Measurements from ENCODE around the gene ITSN2. TPM values are rescaled to one million over a fixed set of nuclear protein-coding genes. Genes with fewer than 3 reads are reported as not detected.
"Not testable (repeated sequence)": the region's sequence is repeated elsewhere in the genome, so short reads cannot be mapped to it uniquely, and the experiment has no call there.

The ITSN2 gene
- 47.9 and 58.4 TPM in 2 replicates for total RNA-seq

DNA sequence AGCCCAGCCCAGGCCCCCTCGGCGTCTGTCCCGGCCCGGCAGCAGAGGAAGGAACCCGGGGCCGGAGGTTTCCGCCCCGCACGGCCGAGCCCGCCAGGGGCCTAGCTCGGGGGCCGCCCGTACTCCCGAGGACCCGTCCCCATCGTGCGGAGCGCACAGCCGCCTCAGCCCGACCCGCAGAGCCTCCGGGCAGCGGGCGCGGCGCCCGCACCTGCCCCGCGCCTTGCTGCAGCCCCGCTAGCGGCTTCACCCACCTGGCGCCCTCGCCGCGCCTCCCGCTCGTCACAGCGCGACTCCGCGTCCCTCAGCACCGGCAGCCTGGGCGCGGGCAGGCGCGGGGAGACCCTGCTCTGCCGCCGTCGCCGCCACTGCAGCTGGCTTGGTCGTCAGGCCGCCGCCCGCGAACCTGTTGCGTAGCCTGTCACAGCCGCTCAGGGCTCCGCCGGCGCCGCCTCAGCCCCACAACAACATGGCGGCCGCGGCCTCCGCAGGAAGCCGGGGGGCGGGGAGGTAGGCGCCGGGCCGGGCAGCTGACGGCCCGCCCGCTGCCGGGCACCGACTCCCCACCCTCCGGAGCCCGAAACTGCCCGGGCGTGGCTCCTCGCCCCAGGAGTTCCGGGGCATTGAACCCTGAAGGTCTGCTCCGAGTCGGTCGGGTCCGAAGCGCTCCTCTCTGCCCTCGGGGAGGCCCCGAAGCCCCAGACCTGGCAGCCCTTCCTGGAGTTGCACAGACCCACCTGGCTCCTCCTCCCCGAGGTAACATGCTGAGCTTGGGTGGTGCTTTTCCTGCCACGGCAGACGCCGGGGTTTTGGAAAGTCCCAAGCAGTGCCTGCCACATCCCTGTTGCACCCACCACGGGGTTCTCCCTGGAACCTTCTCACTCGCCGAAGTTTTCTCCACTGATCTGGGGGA is at the start of gene ITSN2:
TSS of gene ITSN2 (minus strand) at position 487 of the 913 bp plus-strand sequence. CDS start 32,454 bp downstream, outside the sequence.
- DNase-seq (ENCODE audit: low read depth, low spot score): peak; percentile 17

DNA sequence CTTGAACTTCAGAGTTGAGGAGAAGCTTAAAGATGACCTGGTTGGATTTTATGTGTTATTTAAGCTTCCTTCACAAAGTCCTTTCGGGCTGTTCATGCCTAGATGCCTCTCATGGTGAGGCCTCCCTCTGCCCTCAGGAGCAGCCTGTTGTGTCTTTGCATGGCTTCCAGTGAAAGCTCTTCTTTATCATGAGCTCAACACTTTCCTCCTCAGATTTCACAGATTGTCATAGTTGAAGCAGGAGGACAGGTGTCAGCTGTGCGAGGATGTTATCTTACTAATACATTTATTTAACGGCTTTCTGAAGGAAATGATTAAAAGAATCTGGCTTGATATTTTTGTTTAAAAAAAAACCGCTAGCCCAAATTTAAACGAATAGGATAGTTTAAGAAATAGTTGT is 48.8 kb upstream of the ITSN2 start:
- no peak for DNase-seq (ENCODE audit: low read depth, low spot score)

- not testable (repeated sequence) for DNase-seq (ENCODE audit: low read depth, low spot score)
Observed at GRCh38 chr2:24408704-24409103, 48.4 kb upstream of the ITSN2 start.

DNA sequence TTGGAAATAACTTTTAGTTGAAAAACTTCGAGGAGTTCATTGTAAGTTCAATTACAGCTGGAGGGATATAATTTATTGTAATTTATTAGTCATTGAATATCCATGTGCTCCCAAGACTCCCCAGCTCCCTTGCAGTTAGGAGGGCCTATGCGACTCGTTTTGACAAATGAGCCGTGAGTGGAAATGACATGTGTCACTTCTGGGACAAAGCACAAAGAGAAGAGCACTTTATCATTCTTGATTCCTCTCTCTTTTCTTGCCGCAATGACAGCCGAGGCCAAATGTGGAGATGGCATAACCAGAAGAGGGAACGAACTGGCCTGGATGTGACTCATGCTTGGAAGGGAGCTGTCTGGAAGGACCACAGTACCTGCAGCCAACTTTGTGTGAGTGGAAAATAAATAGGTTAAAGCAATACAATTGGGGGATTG is 44.2 kb upstream of the ITSN2 start:
- no peak for DNase-seq (ENCODE audit: low read depth, low spot score)

- DNase-seq (ENCODE audit: low read depth, low spot score): no peak
Observed at GRCh38 chr2:24403832-24404212, 43.5 kb upstream of the ITSN2 start.

GRCh38 chr2:24403168-24403831 is 43.0 kb upstream of the ITSN2 start:
- no peak for DNase-seq (ENCODE audit: low read depth, low spot score)

- no peak for DNase-seq (ENCODE audit: low read depth, low spot score)
Observed at GRCh38 chr2:24402242-24403097, 42.1 kb upstream of the ITSN2 start.

DNA sequence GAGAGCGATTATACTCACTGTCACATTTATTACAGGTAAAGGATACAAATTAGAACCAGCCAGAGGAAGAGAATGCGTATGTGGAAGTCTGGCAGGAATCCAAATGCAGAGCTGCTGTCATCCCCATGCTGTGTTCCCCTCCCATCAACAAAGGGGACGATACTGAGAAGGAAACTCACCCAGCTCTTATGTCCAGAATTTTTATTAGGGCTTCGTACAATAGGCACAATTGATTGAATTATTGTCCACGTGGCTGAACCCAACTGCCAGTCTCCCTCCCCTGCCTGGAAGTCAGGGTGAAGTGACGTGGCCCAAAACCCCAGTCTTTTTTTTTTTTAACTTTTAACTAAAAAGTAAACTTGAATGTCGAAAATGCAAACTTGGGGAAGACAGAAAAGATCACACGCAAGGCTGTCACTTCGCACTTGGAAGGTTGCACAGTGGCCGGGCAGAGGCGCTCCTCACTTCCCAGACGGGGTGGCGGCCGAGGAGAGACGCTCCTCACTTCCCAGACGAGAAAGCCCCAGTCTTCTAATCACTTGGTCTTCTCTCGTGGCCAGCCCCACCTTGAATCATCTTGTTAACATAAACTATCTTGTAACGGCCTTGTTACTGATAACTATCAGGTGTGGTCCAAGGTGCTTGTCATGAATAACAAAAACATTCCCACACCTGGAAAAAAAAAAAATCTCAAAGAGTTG is 40.0 kb upstream of the ITSN2 start:
- no peak for DNase-seq (ENCODE audit: low read depth, low spot score)

GRCh38 chr2:24399434-24400206 is 39.3 kb upstream of the ITSN2 start:
- DNase-seq (ENCODE audit: low read depth, low spot score): no peak

- DNase-seq (ENCODE audit: low read depth, low spot score): no peak
Observed at GRCh38 chr2:24394998-24395397, 34.7 kb upstream of the ITSN2 start.

DNA sequence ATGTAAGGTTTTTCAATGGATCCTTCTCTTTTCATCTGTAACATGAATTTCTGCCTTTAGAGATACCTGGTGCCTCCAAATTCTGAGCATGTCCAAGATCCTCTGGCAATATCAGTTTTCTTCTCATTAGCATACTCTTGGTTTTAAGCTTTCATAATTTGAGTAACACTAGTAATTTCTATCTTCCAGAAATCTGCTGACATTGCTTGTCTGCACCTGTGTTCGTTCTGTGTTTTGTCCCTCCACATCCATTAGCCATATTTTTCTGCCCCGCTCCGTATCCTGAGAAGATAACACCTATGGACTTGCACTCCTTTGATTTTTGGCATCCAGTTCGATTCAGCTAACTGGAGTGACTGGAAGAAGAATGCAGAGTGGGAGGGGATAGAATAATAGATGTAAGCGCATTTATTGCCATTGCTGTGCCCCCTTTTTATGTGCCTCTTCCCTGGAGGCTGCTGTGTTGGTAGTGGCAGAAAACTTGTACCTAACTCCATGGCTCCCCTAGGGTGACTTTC is 32.3 kb upstream of the ITSN2 start:
- no peak for DNase-seq (ENCODE audit: low read depth, low spot score)

DNA sequence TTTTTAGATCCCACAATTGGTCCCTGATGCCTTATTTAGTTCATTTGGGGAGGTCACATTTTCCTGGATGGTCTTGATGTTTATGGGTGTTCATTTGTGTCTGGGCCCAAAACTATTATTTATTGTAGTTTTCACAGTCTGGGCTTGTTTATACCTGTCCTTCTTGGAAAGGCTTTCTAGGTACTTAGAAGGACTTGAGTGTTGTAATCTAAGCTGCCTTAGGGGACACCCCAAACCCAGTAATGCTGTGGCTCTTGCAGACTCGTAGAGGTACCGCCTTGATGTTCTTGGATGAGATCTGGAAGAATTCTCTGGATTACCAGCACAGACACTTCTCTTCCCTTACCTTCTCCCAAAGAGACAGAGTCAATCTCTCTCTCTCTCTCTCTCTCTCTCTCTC is 25.0 kb upstream of the ITSN2 start:
- DNase-seq (ENCODE audit: low read depth, low spot score): no peak

- DNase-seq (ENCODE audit: low read depth, low spot score): peak; percentile 22
Observed at GRCh38 chr2:24382363-24383073, 22.2 kb upstream of the ITSN2 start.

DNA sequence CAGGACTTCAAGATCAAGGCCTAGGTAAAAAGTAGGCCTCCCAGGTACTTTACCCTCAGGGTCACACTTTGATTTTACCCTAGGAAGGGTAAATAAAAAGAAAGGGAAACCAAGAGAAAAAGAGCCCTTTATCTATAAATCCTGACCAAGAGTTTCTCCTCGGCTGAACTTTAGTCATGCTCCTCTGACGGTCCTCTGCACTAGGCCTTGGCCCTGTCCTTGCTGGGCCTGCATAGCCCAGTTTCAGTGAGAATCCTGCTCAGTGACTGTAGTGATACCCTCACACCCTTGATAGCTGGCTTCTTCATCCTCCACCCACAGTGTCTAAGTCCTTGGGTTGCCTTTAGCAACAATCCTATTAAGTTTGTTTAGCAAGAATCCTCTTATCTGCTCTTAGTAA is 20.5 kb upstream of the ITSN2 start:
- no peak for DNase-seq (ENCODE audit: low read depth, low spot score)

DNA sequence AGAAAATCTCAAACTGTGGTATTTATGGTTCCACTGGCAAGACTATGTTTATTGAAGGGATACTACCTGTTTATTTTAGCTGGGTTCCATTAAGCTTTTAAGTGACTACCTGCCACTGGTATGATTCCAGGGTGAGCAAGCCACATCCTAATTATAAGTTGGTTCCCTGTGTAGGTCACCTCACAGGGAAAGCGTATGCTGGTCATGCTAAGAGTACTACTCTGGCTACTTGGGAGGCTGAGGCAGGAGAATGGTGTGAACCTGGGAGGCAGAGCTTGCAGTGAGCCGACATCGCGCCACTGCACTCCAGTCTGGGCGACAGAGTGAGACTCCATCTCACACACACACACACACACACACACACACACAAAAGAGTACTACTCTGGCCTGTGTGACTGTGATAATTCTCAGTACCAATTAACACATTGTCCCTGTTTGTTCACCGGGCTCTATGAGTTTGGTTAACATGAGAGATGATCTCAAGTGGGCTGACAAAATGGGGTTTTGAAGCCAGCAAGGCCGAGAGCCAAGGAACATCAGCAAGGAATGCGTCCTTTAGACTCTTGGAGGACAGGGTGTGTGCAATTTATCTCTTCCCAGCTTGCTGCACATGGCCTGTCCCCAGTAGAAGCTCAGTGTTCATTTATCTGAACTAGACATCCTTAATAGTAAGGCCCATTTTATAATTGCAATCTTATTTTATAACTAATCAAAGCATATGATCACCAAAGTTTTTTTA is 15.2 kb upstream of the ITSN2 start:
- DNase-seq (ENCODE audit: low read depth, low spot score): no peak

- no peak for DNase-seq (ENCODE audit: low read depth, low spot score)
Observed at GRCh38 chr2:24374301-24374700, 14.0 kb upstream of the ITSN2 start.

- no peak for DNase-seq (ENCODE audit: low read depth, low spot score)
Observed at GRCh38 chr2:24372033-24372432, 11.7 kb upstream of the ITSN2 start.

DNA sequence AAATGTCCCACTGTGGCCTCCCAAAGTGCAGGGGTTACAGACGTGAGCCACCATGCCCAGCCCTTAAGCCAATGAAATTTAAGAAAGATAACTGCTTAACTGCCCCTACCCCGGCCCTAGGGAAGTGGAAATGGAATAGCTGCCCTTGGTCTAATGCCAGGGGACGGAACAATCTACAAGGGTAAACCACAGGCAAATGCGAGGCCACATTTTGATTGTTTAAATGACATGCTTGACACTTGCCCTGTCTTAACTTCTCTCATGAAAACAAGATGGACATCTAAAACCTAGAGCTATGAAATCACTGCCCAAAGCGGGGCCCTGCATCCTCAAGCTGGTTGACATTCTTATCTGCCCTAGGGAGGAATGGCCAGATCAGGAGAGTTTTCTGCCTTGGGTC is 5.5 kb upstream of the ITSN2 start:
- DNase-seq (ENCODE audit: low read depth, low spot score): no peak

- DNase-seq (ENCODE audit: low read depth, low spot score): peak; percentile 74
Observed at GRCh38 chr2:24365051-24365450, 4.7 kb upstream of the ITSN2 start.

Data from pulmonary artery endothelial cell (primary cell).